NCI-H2081 (cell line): ENCODE measurements around the gene FHL3.

Experiments used
- DNase-seq, 2 experiments: peaks; one replicate each; lab custom pipeline; 2025; lab: John Stamatoyannopoulos, UW

The FHL3 gene

GRCh38 chr1:38012363-38013226 lies 7.3 kb upstream of the FHL3 start, which contains the start of gene UTP11:
UTP11 (plus strand) TSS chr1:38012734; CDS start chr1:38012803, 69 bp downstream.
- DNase-seq, result peak; percentile 99 to 100

- DNase-seq, result no peak
Measured at GRCh38 chr1:38009841-38010180, 4.5 kb upstream of the FHL3 start.

GRCh38 chr1:38009088-38009840 lies 4.0 kb upstream of the FHL3 start:
- DNase-seq, result no peak

- no peak for DNase-seq
Measured at GRCh38 chr1:38006008-38006828, 904 bp upstream of the FHL3 start.

GRCh38 chr1:38004284-38005108 lies 818 bp downstream of the FHL3 start:
- DNase-seq, result no peak

GRCh38 chr1:38003261-38004250 lies 1.8 kb downstream of the FHL3 start:
- no peak for DNase-seq

- DNase-seq, result no peak
Measured at GRCh38 chr1:38000529-38001455, 4.5 kb downstream of the FHL3 start.

GRCh38 chr1:38000233-38000528 lies 5.1 kb downstream of the FHL3 start:
- no peak for DNase-seq

GRCh38 chr1:37999430-38000232 lies 5.7 kb downstream of the FHL3 start:
- DNase-seq, result no peak

GRCh38 chr1:37998913-37999429 lies 6.3 kb downstream of the FHL3 start:
- no peak for DNase-seq

- DNase-seq, result no peak
Measured at GRCh38 chr1:37998089-37998808, 7.1 kb downstream of the FHL3 start.

- no peak for DNase-seq
Measured at GRCh38 chr1:37997256-37998088, 7.8 kb downstream of the FHL3 start.

- peak in 1 of 2 experiments; percentile 43 for DNase-seq
Measured at GRCh38 chr1:37995751-37996345, 9.5 kb downstream of the FHL3 start.

- DNase-seq, result no peak
Measured at GRCh38 chr1:37994886-37995566, 10.3 kb downstream of the FHL3 start.

- DNase-seq, result peak; percentile 20 to 66
Measured at GRCh38 chr1:37989361-37989930, 15.9 kb downstream of the FHL3 start.
